HEK293T (cell line): ENCODE results near the gene CGRRF1.
A peak's percentile ranks its signal among the peaks of the same experiment; 100 is the strongest.

Experiments
- CTCF ChIA-PET: fragments of 350-600 bp; formaldehyde crosslinking; extraction: SDS; loops from one replicate; lab custom pipeline; 2021; ENCODE audit warnings: antibody characterized with exemption, inconsistent platforms; lab: Yijun Ruan, JAX
- POLR2A ChIA-PET: fragments of 350-600 bp; formaldehyde crosslinking; extraction: SDS; loops from one replicate; lab custom pipeline; 2020; ENCODE audit warnings: antibody characterized with exemption, inconsistent platforms; lab: Yijun Ruan, JAX
- DNase-seq: peaks from one replicate; pipeline ENCODE4 v3.0.0; 2012; ENCODE audit warnings: mixed read lengths; ENCODE audit errors: extremely low spot score
- ARNT ChIP-seq: fragments of 450-650 bp; IDR thresholded peaks from 2 replicates; pipeline ENCODE4 v1.6.1; 2017; ENCODE audit warnings: mild to moderate bottlenecking
- BHLHE40 ChIP-seq: fragments of 450-650 bp; IDR thresholded peaks from 2 replicates; pipeline ENCODE4 v1.6.1; 2016; ENCODE audit warnings: mild to moderate bottlenecking, moderate library complexity, borderline replicate concordance
- CTBP1 ChIP-seq: fragments of 450-650 bp; IDR thresholded peaks from 2 replicates; pipeline ENCODE4 v1.6.1; 2016; ENCODE audit warnings: borderline replicate concordance
- ELF4 ChIP-seq: fragments of 450-650 bp; IDR thresholded peaks from 2 replicates; pipeline ENCODE4 v1.6.1; 2017; ENCODE audit warnings: antibody characterized with exemption
- FOXA1 ChIP-seq: fragments of 450-650 bp; IDR thresholded peaks from 2 replicates; pipeline ENCODE4 v1.6.1; 2016; ENCODE audit warnings: mild to moderate bottlenecking
- FOXK2 ChIP-seq: fragments of 450-650 bp; IDR thresholded peaks from 2 replicates; pipeline ENCODE4 v1.6.1; 2016; ENCODE audit warnings: mild to moderate bottlenecking
- FOXM1 ChIP-seq: fragments of 450-650 bp; IDR thresholded peaks from 2 replicates; pipeline ENCODE4 v1.6.1; 2017; ENCODE audit warnings: mild to moderate bottlenecking, borderline replicate concordance
- HDGF ChIP-seq: fragments of 450-650 bp; IDR thresholded peaks from 2 replicates; pipeline ENCODE4 v1.6.1; 2017; ENCODE audit warnings: antibody characterized with exemption, borderline replicate concordance
- L3MBTL2 ChIP-seq: fragments of 450-650 bp; conservative IDR thresholded peaks from 2 replicates; pipeline ENCODE4 v1.6.1; 2016; ENCODE audit warnings: mild to moderate bottlenecking
- LEF1 ChIP-seq: fragments of 450-650 bp; IDR thresholded peaks from 2 replicates; pipeline ENCODE4 v1.6.1; 2017; ENCODE audit warnings: mild to moderate bottlenecking, borderline replicate concordance
- NFRKB ChIP-seq: fragments of 450-650 bp; IDR thresholded peaks from 2 replicates; pipeline ENCODE4 v1.6.1; 2016; ENCODE audit warnings: mild to moderate bottlenecking, moderate library complexity
- PKNOX1 ChIP-seq: fragments of 450-650 bp; IDR thresholded peaks from 2 replicates; pipeline ENCODE4 v1.6.1; 2016
- SP1 ChIP-seq: fragments of 450-650 bp; IDR thresholded peaks from 2 replicates; pipeline ENCODE4 v1.6.1; 2017
- SUZ12 ChIP-seq: fragments of 450-650 bp; IDR thresholded peaks from 2 replicates; pipeline ENCODE4 v1.6.1; 2016; ENCODE audit warnings: mild to moderate bottlenecking
- TARDBP ChIP-seq: fragments of 450-650 bp; IDR thresholded peaks from 2 replicates; pipeline ENCODE4 v1.6.1; 2016
- ZNF384 ChIP-seq: fragments of 450-650 bp; IDR thresholded peaks from 2 replicates; pipeline ENCODE4 v1.6.1; 2016

The CGRRF1 gene

GRCh38 chr14:54488646-54489317, 20.9 kb upstream of the CGRRF1 start, which contains the start of gene GMFB:
TSS of gene GMFB (minus strand) at chr14:54488980. CDS start at chr14:54488927, 53 bp downstream.
- TF ChIP-seq L3MBTL2 (peak; percentile 66), ZNF384 (peak; percentile 100), FOXK2 (no peak), PKNOX1 (peak; percentile 42; the same call in 1 of the 2 replicates)
- POLR2A ChIA-PET, result interaction anchor here (1.0 to 2.0 kb wide), 10 partner anchors 19 to 122 kb away, joined by 3 to 12 read pairs (median 4); partner anchors contain the start of genes CDKN3 and CGRRF1
- peak; percentile 84 for DNase-seq
- CTCF ChIA-PET, result interaction anchor here (0.6 to 0.7 kb wide), 2 partner anchors 73 to 423 kb away, joined by 4 to 9 read pairs; no protein-coding TSS in a partner anchor

- ChIA-PET POLR2A (interaction anchor here (1.1 to 2.0 kb wide), 2 partner anchors 20 to 122 kb away, joined by 6 to 12 read pairs; partner anchors contain the start of gene CGRRF1), CTCF (interaction anchor here (0.6 to 0.7 kb wide), 3 partner anchors 48 to 423 kb away, joined by 4 to 9 read pairs (median 4); no protein-coding TSS in a partner anchor)
- no peak for TF ChIP-seq FOXM1
- TF ChIP-seq CTBP1, result no peak
- TF ChIP-seq L3MBTL2, result no peak; the same call in 1 of the 2 replicates
- no peak for TF ChIP-seq NFRKB
- no peak for TF ChIP-seq FOXA1
- DNase-seq, result no peak
Measured at GRCh38 chr14:54489318-54489683, 20.4 kb upstream of the CGRRF1 start.

GRCh38 chr14:54489731-54490444, 19.8 kb upstream of the CGRRF1 start:
- POLR2A ChIA-PET, result interaction anchor here (1.1 to 1.2 kb wide), 2 partner anchors 20 kb away, joined by 6 read pairs; partner anchors contain the start of gene CGRRF1
- no peak for DNase-seq

GRCh38 chr14:54490445-54491175, 19.1 kb upstream of the CGRRF1 start:
- TF ChIP-seq FOXM1 (no peak), L3MBTL2 (no peak), ELF4 (no peak)
- CTCF ChIA-PET, result interaction anchor here (0.6 to 1.0 kb wide), 2 partner anchors 81 to 378 kb away, joined by 3 to 4 read pairs; no protein-coding TSS in a partner anchor
- DNase-seq, result no peak
- POLR2A ChIA-PET, result interaction anchor here (1.2 kb wide), 1 partner anchor 19 kb away, joined by 6 read pairs; the partner anchor contains the start of gene CGRRF1

More at GRCh38 chr14:54489731-54490444, 19.8 kb upstream of the CGRRF1 start:
- CTCF ChIA-PET, result interaction anchor here (0.7 to 1.0 kb wide), 2 partner anchors 49 to 378 kb away, joined by 4 read pairs; no protein-coding TSS in a partner anchor
- TF ChIP-seq SP1 (no peak), LEF1 (no peak), FOXA1 (no peak), ARNT (no peak)

- DNase-seq, result no peak
- TF ChIP-seq ZNF384, result peak; percentile 92
- TF ChIP-seq LEF1, result no peak
- TF ChIP-seq SP1, result no peak
- TF ChIP-seq L3MBTL2, result no peak
- ChIA-PET POLR2A (interaction anchor here (1.5 to 3.9 kb wide), 2 partner anchors 15 to 16 kb away, joined by 4 to 22 read pairs; partner anchors contain the start of gene CGRRF1), CTCF (interaction anchor here (0.6 to 2.0 kb wide), 6 partner anchors 9 to 1518 kb away, joined by 3 to 7 read pairs (median 3); no protein-coding TSS in a partner anchor)
Measured at GRCh38 chr14:54493293-54493692, 16.4 kb upstream of the CGRRF1 start.

GRCh38 chr14:54497224-54497623, 12.5 kb upstream of the CGRRF1 start:
- CTCF ChIA-PET, result no interaction called here
- no peak for TF ChIP-seq HDGF
- TF ChIP-seq PKNOX1, result no peak
- TF ChIP-seq ZNF384, result no peak
- TF ChIP-seq LEF1, result no peak
- no peak for TF ChIP-seq SP1
- DNase-seq, result no peak
- POLR2A ChIA-PET, result interaction anchor here (1.1 kb wide), 1 partner anchor 12 kb away, joined by 4 read pairs; the partner anchor contains the start of gene CGRRF1

GRCh38 chr14:54498095-54498531, 11.6 kb upstream of the CGRRF1 start:
- TF ChIP-seq ARNT (no peak), L3MBTL2 (no peak), ZNF384 (no peak), LEF1 (no peak), TARDBP (no peak), ELF4 (no peak), SUZ12 (no peak), FOXK2 (no peak), CTBP1 (no peak), HDGF (no peak), BHLHE40 (no peak), FOXM1 (no peak), PKNOX1 (no peak), NFRKB (no peak), SP1 (no peak), FOXA1 (no peak)
- no peak for DNase-seq
- POLR2A ChIA-PET, result no interaction called here
- CTCF ChIA-PET, result no interaction called here
